ENCODE measurements around the gene NTNG2.

- TF ChIP-seq CTCF (conservative IDR thresholded peaks at IDR 0.05 in 1 of 2, IDR thresholded peaks at IDR 0.05 in 1 of 2; ENCODE audit: low read depth in 1 of 2, low read length in 2 of 2) (no peak), EZH2 (IDR thresholded peaks at IDR 0.05; ENCODE audit: low read length, missing control alignments) (no peak)
Observed at GRCh38 chr9:132214027-132214622, 52.3 kb downstream of the NTNG2 start.
